Measurements from ENCODE around the gene TRDN.
A peak's percentile ranks its signal among the peaks of the same experiment; 100 is the strongest.
"Not testable (repeated sequence)": the region's sequence is repeated elsewhere in the genome, so short reads cannot be mapped to it uniquely, and the experiment has no call there.

The TRDN gene

GRCh38 chr6:123233336-123233735 lies 403.4 kb downstream of the TRDN start:
- Histone ChIP-seq H4K20me1 (ENCODE audit: insufficient read depth, low read length) (no peaks in the 10 kb centered on the region), H3K27me3 (ENCODE audit: insufficient read depth, low read length, poor library complexity) (no peaks in the 10 kb centered on the region), H3K9ac (ENCODE audit: low read depth, low read length) (no peak overlapping the region), H3K4me3 (ENCODE audit: low read depth in 1 of 2, low read length in 2 of 2) (no peak overlapping the region), H2AFZ (ENCODE audit: low read depth, low read length) (no peak overlapping the region), H3K79me2 (ENCODE audit: insufficient read depth, low read length) (no peaks in the 10 kb centered on the region), H3K36me3 (ENCODE audit: insufficient read depth, low read length) (no peaks in the 10 kb centered on the region), H3K9me3 (ENCODE audit: insufficient read depth, low read length, severe bottlenecking) (no peaks in the 10 kb centered on the region), H3K27ac (ENCODE audit: low read length) (no peak overlapping the region), H3K4me1 (ENCODE audit: insufficient read depth, low read length) (no peaks in the 10 kb centered on the region), H3K4me2 (ENCODE audit: insufficient read depth, low read length) (no peak overlapping the region)
- ATAC-seq (ENCODE audit: insufficient read depth, low read depth) (no peak), DNase-seq (no peak)
- no peak for TF ChIP-seq EZH2 (IDR thresholded peaks at IDR 0.05; ENCODE audit: borderline replicate concordance, low read depth, low read length, severe bottlenecking)
- TF ChIP-seq CTCF (IDR thresholded peaks at IDR 0.05; ENCODE audit: borderline replicate concordance, extremely low read depth, low read length, poor library complexity, severe bottlenecking), result no peak

- not testable (repeated sequence) for H3K27ac ChIP-seq (ENCODE audit: low read length); H4K20me1 ChIP-seq (ENCODE audit: insufficient read depth, low read length); H3K27me3 ChIP-seq (ENCODE audit: insufficient read depth, low read length, poor library complexity); H2AFZ ChIP-seq (ENCODE audit: low read depth, low read length); H3K4me2 ChIP-seq (ENCODE audit: insufficient read depth, low read length); ATAC-seq (ENCODE audit: insufficient read depth, low read depth); H3K4me1 ChIP-seq (ENCODE audit: insufficient read depth, low read length); DNase-seq; H3K9ac ChIP-seq (ENCODE audit: low read depth, low read length); H3K4me3 ChIP-seq (ENCODE audit: low read depth in 1 of 2, low read length in 2 of 2); H3K9me3 ChIP-seq (ENCODE audit: insufficient read depth, low read length, severe bottlenecking); H3K79me2 ChIP-seq (ENCODE audit: insufficient read depth, low read length); H3K36me3 ChIP-seq (ENCODE audit: insufficient read depth, low read length)
These were observed 409.0 kb downstream of the TRDN start for GRCh38 chr6:123227789-123228188.

GRCh38 chr6:123226398-123226797 lies 410.4 kb downstream of the TRDN start:
- ATAC-seq (ENCODE audit: insufficient read depth, low read depth) (no peak), DNase-seq (no peak)
- H3K4me1 ChIP-seq (ENCODE audit: insufficient read depth, low read length), result no peaks in the 10 kb centered on the region
- no peak for TF ChIP-seq EZH2 (IDR thresholded peaks at IDR 0.05; ENCODE audit: borderline replicate concordance, low read depth, low read length, severe bottlenecking)
- TF ChIP-seq CTCF (IDR thresholded peaks at IDR 0.05; ENCODE audit: borderline replicate concordance, extremely low read depth, low read length, poor library complexity, severe bottlenecking), result no peak
- no peaks in the 10 kb centered on the region for H3K36me3 ChIP-seq (ENCODE audit: insufficient read depth, low read length)
- no peak overlapping the region for H3K4me2 ChIP-seq (ENCODE audit: insufficient read depth, low read length)
- no peaks in the 10 kb centered on the region for H3K9me3 ChIP-seq (ENCODE audit: insufficient read depth, low read length, severe bottlenecking)
- no peaks in the 10 kb centered on the region for H4K20me1 ChIP-seq (ENCODE audit: insufficient read depth, low read length)
- H3K9ac ChIP-seq (ENCODE audit: low read depth, low read length), result no peak overlapping the region
- H3K27me3 ChIP-seq (ENCODE audit: insufficient read depth, low read length, poor library complexity), result no peaks in the 10 kb centered on the region
- H3K4me3 ChIP-seq (ENCODE audit: low read depth in 1 of 2, low read length in 2 of 2), result no peak overlapping the region
- H3K79me2 ChIP-seq (ENCODE audit: insufficient read depth, low read length), result no peaks in the 10 kb centered on the region
- 0 out of 2 replicates have a peak overlapping the region, but pooled peaks have one; percentile 1 for H2AFZ ChIP-seq (ENCODE audit: low read depth, low read length)
- no peak overlapping the region for H3K27ac ChIP-seq (ENCODE audit: low read length)

GRCh38 chr6:123224077-123224476 lies 412.7 kb downstream of the TRDN start:
- Histone ChIP-seq H4K20me1 (ENCODE audit: insufficient read depth, low read length) (no peaks in the 10 kb centered on the region), H3K4me3 (ENCODE audit: low read depth in 1 of 2, low read length in 2 of 2) (no peak overlapping the region), H3K9ac (ENCODE audit: low read depth, low read length) (no peak overlapping the region), H3K79me2 (ENCODE audit: insufficient read depth, low read length) (no peaks in the 10 kb centered on the region), H2AFZ (ENCODE audit: low read depth, low read length) (no peak overlapping the region), H3K9me3 (ENCODE audit: insufficient read depth, low read length, severe bottlenecking) (no peaks in the 10 kb centered on the region), H3K4me1 (ENCODE audit: insufficient read depth, low read length) (no peaks in the 10 kb centered on the region), H3K27ac (ENCODE audit: low read length) (no peak overlapping the region), H3K36me3 (ENCODE audit: insufficient read depth, low read length) (no peaks in the 10 kb centered on the region), H3K4me2 (ENCODE audit: insufficient read depth, low read length) (no peak overlapping the region), H3K27me3 (ENCODE audit: insufficient read depth, low read length, poor library complexity) (no peaks in the 10 kb centered on the region)
- ATAC-seq (ENCODE audit: insufficient read depth, low read depth) (no peak), DNase-seq (no peak)
- TF ChIP-seq EZH2 (IDR thresholded peaks at IDR 0.05; ENCODE audit: borderline replicate concordance, low read depth, low read length, severe bottlenecking) (no peak), CTCF (IDR thresholded peaks at IDR 0.05; ENCODE audit: borderline replicate concordance, extremely low read depth, low read length, poor library complexity, severe bottlenecking) (no peak)
